Keratinocyte (primary cell): ENCODE results near the gene GZMB.
"Not testable (repeated sequence)": the region's sequence is repeated elsewhere in the genome, so short reads cannot be mapped to it uniquely, and the experiment has no call there.

Experiments used
- EZH2 ChIP-seq: IDR thresholded peaks from one replicate; pipeline ENCODE4 v1.6.1; 2012; ENCODE audit warnings: inconsistent platforms, mild to moderate bottlenecking, low read length, moderate library complexity
- TF ChIP-seq, protein P1 (sequence below), 3 experiments: IDR thresholded peaks in 1 of 3; conservative IDR thresholded peaks in 1 of 3; optimal IDR thresholded peaks in 1 of 3; 2 replicates in 2 of 3; 3 replicates in 1 of 3; pipeline versions ENCODE3 to v1.5.1; 2011; ENCODE audit warnings: low read length in 3 of 3, mild to moderate bottlenecking in 3 of 3, moderate library complexity in 2 of 3, control low read depth in 1 of 3, inconsistent platforms in 1 of 3; ENCODE audit not compliant: insufficient read depth in 2 of 3; ENCODE audit errors: extremely low read depth in 1 of 3

DNA sequence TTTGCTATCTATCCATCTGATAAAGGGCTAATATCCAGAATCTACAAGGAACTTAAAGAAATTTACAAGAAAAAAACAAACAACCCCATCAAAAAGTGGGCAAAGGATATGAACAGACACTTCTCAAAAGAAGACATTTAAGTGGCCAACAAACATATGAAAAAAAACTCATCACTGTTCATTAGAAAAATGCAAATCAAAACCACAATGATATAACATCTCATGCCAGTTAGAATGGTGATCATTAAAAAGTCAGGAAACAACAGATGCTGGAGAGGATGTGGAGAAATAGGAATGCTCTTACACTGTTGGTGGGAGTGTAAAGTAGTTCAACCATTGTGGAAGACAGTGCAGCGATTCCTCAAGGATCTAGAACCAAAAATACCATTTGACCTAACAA, 14.4 kb upstream of the GZMB start:
- TF ChIP-seq, protein P1, sequence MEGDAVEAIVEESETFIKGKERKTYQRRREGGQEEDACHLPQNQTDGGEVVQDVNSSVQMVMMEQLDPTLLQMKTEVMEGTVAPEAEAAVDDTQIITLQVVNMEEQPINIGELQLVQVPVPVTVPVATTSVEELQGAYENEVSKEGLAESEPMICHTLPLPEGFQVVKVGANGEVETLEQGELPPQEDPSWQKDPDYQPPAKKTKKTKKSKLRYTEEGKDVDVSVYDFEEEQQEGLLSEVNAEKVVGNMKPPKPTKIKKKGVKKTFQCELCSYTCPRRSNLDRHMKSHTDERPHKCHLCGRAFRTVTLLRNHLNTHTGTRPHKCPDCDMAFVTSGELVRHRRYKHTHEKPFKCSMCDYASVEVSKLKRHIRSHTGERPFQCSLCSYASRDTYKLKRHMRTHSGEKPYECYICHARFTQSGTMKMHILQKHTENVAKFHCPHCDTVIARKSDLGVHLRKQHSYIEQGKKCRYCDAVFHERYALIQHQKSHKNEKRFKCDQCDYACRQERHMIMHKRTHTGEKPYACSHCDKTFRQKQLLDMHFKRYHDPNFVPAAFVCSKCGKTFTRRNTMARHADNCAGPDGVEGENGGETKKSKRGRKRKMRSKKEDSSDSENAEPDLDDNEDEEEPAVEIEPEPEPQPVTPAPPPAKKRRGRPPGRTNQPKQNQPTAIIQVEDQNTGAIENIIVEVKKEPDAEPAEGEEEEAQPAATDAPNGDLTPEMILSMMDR (optimal IDR thresholded peaks at IDR 0.05 in 1 of 3, IDR thresholded peaks at IDR 0.05 in 1 of 3, conservative IDR thresholded peaks at IDR 0.05 in 1 of 3; ENCODE audit: extremely low read depth in 1 of 3, insufficient read depth in 2 of 3, low read length in 3 of 3), result not testable (repeated sequence)
- not testable (repeated sequence) for TF ChIP-seq EZH2
